HG02973 (cell line): Measurements from ENCODE around the gene SRPK3.
"Not testable (repeated sequence)": the region's sequence is repeated elsewhere in the genome, so short reads cannot be mapped to it uniquely, and the experiment has no call there.

ENCODE experiments used
- ATAC-seq: cut with Tn5 transposase; IDR thresholded peaks from one replicate; pipeline ENCODE4 v1.9.1; 2021; ENCODE audit warnings: moderate library complexity; ENCODE audit not compliant: unreplicated experiment

SRPK3 gene

GRCh38 chrX:153745067-153745433, 35.8 kb upstream of the SRPK3 start:
- not testable (repeated sequence) for ATAC-seq

- no peak for ATAC-seq
Measured at GRCh38 chrX:153746359-153746758, 34.5 kb upstream of the SRPK3 start.

GRCh38 chrX:153746991-153747390, 33.9 kb upstream of the SRPK3 start:
- ATAC-seq: not testable (repeated sequence)

- ATAC-seq: not testable (repeated sequence)
Measured at GRCh38 chrX:153749017-153749416, 31.8 kb upstream of the SRPK3 start.

GRCh38 chrX:153750127-153750774, 30.6 kb upstream of the SRPK3 start:
- no peak for ATAC-seq

GRCh38 chrX:153755136-153755535, 25.7 kb upstream of the SRPK3 start:
- ATAC-seq: no peak

GRCh38 chrX:153761863-153762262, 19.0 kb upstream of the SRPK3 start:
- ATAC-seq: no peak

- no peak for ATAC-seq
Measured at GRCh38 chrX:153762626-153763173, 18.1 kb upstream of the SRPK3 start.

GRCh38 chrX:153763298-153763932, 17.4 kb upstream of the SRPK3 start:
- no peak for ATAC-seq

GRCh38 chrX:153763989-153764755, 16.7 kb upstream of the SRPK3 start, which contains the start of gene PLXNB3:
Gene PLXNB3 (plus strand): TSS chrX:153764249. CDS start chrX:153765536, 1,287 bp downstream.
- no peak for ATAC-seq

- ATAC-seq: no peak
Measured at GRCh38 chrX:153764786-153765137, 16.1 kb upstream of the SRPK3 start.

- no peak for ATAC-seq
Measured at GRCh38 chrX:153765138-153766079, 15.4 kb upstream of the SRPK3 start.

- ATAC-seq: no peak
Measured at GRCh38 chrX:153766098-153766817, 14.6 kb upstream of the SRPK3 start.

GRCh38 chrX:153766871-153767673, 13.8 kb upstream of the SRPK3 start:
- no peak for ATAC-seq

- no peak for ATAC-seq
Measured at GRCh38 chrX:153767674-153768055, 13.2 kb upstream of the SRPK3 start.

- no peak for ATAC-seq
Measured at GRCh38 chrX:153768311-153769157, 12.3 kb upstream of the SRPK3 start.

GRCh38 chrX:153769158-153769864, 11.5 kb upstream of the SRPK3 start:
- ATAC-seq: no peak
